ENCODE measurements around the gene AMPD3.

Gene AMPD3

GRCh38 chr11:10526974-10527918 lies 72.2 kb downstream of the AMPD3 start:
- in situ Hi-C loops (cut with HindIII; ENCODE audit: low sequenced_read_pairs) = no loop called here

- in situ Hi-C loops (cut with HindIII; ENCODE audit: low sequenced_read_pairs) = no loop called here
These were observed 73.1 kb downstream of the AMPD3 start for GRCh38 chr11:10528121-10528520.

GRCh38 chr11:10529279-10529678 lies 74.2 kb downstream of the AMPD3 start:
- in situ Hi-C loops (cut with HindIII; ENCODE audit: low sequenced_read_pairs) = no loop called here

- in situ Hi-C loops (cut with HindIII; ENCODE audit: low sequenced_read_pairs) = no loop called here
These were observed 77.5 kb downstream of the AMPD3 start for GRCh38 chr11:10532526-10532925.

GRCh38 chr11:10533323-10533722 lies 78.3 kb downstream of the AMPD3 start:
- in situ Hi-C loops (cut with HindIII; ENCODE audit: low sequenced_read_pairs) = no loop called here

GRCh38 chr11:10534316-10534715 lies 79.3 kb downstream of the AMPD3 start:
- in situ Hi-C loops (cut with HindIII; ENCODE audit: low sequenced_read_pairs) = no loop called here

GRCh38 chr11:10537600-10537999 lies 82.5 kb downstream of the AMPD3 start:
- in situ Hi-C loops (cut with HindIII; ENCODE audit: low sequenced_read_pairs) = no loop called here

- in situ Hi-C loops (cut with HindIII; ENCODE audit: low sequenced_read_pairs) = no loop called here
These were observed 83.9 kb downstream of the AMPD3 start for GRCh38 chr11:10538924-10539323.

GRCh38 chr11:10539339-10539738 lies 84.3 kb downstream of the AMPD3 start:
- in situ Hi-C loops (cut with HindIII; ENCODE audit: low sequenced_read_pairs) = no loop called here

- in situ Hi-C loops (cut with HindIII; ENCODE audit: low sequenced_read_pairs) = loop anchor here (5.0 kb wide), 1 partner anchor 67 kb away; no protein-coding TSS in a partner anchor
These were observed 85.5 kb downstream of the AMPD3 start for GRCh38 chr11:10540546-10540914.

GRCh38 chr11:10540915-10541560 lies 86.0 kb downstream of the AMPD3 start, which contains the start of gene RNF141:
TSS of gene RNF141 (minus strand) at chr11:10541187. CDS start at chr11:10534158, 7,029 bp downstream.
- in situ Hi-C loops (cut with HindIII; ENCODE audit: low sequenced_read_pairs) = loop anchor here (5.0 kb wide), 1 partner anchor 66 kb away; no protein-coding TSS in a partner anchor

GRCh38 chr11:10541561-10541930 lies 86.5 kb downstream of the AMPD3 start:
- in situ Hi-C loops (cut with HindIII; ENCODE audit: low sequenced_read_pairs) = loop anchor here (5.0 kb wide), 1 partner anchor 66 kb away; no protein-coding TSS in a partner anchor

- in situ Hi-C loops (cut with HindIII; ENCODE audit: low sequenced_read_pairs) = loop anchor here (5.0 kb wide), 1 partner anchor 65 kb away; no protein-coding TSS in a partner anchor
These were observed 87.7 kb downstream of the AMPD3 start for GRCh38 chr11:10542776-10543175.

- in situ Hi-C loops (cut with HindIII; ENCODE audit: low sequenced_read_pairs) = loop anchor here (5.0 kb wide), 1 partner anchor 64 kb away; no protein-coding TSS in a partner anchor
These were observed 88.7 kb downstream of the AMPD3 start for GRCh38 chr11:10543782-10544181.

- in situ Hi-C loops (cut with HindIII; ENCODE audit: low sequenced_read_pairs) = loop anchor here (5.0 kb wide), 1 partner anchor 63 kb away; no protein-coding TSS in a partner anchor
These were observed 89.7 kb downstream of the AMPD3 start for GRCh38 chr11:10544491-10545465.

- in situ Hi-C loops (cut with HindIII; ENCODE audit: low sequenced_read_pairs) = no loop called here
These were observed 95.6 kb downstream of the AMPD3 start for GRCh38 chr11:10550503-10551289.

- in situ Hi-C loops (cut with HindIII; ENCODE audit: low sequenced_read_pairs) = no loop called here
These were observed 96.2 kb downstream of the AMPD3 start for GRCh38 chr11:10551290-10551592.

- in situ Hi-C loops (cut with HindIII; ENCODE audit: low sequenced_read_pairs) = no loop called here
These were observed 96.8 kb downstream of the AMPD3 start for GRCh38 chr11:10551845-10552352.

- in situ Hi-C loops (cut with HindIII; ENCODE audit: low sequenced_read_pairs) = no loop called here
These were observed 101.5 kb downstream of the AMPD3 start for GRCh38 chr11:10556590-10556989.
